OCI-LY1 (cell line): Measurements from ENCODE around the gene CHCHD3.

ENCODE experiments used
- EZH2 ChIP-seq: fragments of 200-600 bp; sonication (generic), shearing (Covaris generic); IDR thresholded peaks from 2 replicates; pipeline ENCODE4 v1.8.0; 2017; ENCODE audit warnings: borderline replicate concordance, mixed run types, mild to moderate bottlenecking, antibody characterized with exemption, low read length, moderate library complexity, mixed read lengths
- TF ChIP-seq, protein P1 (sequence below): fragments of 200-600 bp; sonication (generic), shearing (Covaris generic); IDR thresholded peaks from 2 replicates; pipeline ENCODE4 v1.5.1; 2017; ENCODE audit warnings: mild to moderate bottlenecking, antibody characterized with exemption, low read length, moderate library complexity, mixed read lengths

- TF ChIP-seq, protein P1, sequence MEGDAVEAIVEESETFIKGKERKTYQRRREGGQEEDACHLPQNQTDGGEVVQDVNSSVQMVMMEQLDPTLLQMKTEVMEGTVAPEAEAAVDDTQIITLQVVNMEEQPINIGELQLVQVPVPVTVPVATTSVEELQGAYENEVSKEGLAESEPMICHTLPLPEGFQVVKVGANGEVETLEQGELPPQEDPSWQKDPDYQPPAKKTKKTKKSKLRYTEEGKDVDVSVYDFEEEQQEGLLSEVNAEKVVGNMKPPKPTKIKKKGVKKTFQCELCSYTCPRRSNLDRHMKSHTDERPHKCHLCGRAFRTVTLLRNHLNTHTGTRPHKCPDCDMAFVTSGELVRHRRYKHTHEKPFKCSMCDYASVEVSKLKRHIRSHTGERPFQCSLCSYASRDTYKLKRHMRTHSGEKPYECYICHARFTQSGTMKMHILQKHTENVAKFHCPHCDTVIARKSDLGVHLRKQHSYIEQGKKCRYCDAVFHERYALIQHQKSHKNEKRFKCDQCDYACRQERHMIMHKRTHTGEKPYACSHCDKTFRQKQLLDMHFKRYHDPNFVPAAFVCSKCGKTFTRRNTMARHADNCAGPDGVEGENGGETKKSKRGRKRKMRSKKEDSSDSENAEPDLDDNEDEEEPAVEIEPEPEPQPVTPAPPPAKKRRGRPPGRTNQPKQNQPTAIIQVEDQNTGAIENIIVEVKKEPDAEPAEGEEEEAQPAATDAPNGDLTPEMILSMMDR, result no peak
- TF ChIP-seq EZH2, result no peak
These were observed 128.4 kb downstream of the CHCHD3 start for GRCh38 chr7:132953468-132953867.
